Measurements from ENCODE around the gene NDUFS7.

DNA sequence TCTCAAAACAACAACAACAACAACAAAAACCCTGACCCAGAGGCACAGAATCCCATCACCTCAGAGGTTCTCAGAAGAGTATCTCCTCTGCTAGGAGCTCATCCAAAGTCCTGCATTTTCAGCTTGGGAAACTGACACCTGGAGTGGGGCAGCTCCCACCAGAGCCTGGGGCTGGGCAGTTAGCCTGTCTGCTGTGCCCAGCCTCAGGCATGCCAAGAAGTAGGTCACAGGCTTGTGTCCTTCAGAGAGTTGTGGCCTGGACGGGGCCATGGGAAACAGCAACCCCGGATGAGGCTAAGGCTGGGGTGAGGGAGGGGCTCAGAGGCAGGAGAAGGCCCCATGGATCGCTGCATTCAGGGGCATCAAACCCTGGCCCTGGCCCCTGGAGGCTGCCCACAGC is 2.1 kb downstream of the NDUFS7 start:
- TF ChIP-seq, protein P1, sequence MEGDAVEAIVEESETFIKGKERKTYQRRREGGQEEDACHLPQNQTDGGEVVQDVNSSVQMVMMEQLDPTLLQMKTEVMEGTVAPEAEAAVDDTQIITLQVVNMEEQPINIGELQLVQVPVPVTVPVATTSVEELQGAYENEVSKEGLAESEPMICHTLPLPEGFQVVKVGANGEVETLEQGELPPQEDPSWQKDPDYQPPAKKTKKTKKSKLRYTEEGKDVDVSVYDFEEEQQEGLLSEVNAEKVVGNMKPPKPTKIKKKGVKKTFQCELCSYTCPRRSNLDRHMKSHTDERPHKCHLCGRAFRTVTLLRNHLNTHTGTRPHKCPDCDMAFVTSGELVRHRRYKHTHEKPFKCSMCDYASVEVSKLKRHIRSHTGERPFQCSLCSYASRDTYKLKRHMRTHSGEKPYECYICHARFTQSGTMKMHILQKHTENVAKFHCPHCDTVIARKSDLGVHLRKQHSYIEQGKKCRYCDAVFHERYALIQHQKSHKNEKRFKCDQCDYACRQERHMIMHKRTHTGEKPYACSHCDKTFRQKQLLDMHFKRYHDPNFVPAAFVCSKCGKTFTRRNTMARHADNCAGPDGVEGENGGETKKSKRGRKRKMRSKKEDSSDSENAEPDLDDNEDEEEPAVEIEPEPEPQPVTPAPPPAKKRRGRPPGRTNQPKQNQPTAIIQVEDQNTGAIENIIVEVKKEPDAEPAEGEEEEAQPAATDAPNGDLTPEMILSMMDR (IDR thresholded peaks at IDR 0.05), result no peak
- no peak for TF ChIP-seq POLR2A (IDR thresholded peaks at IDR 0.05)
